ENCODE measurements around the gene CDKN2B-AS1. TPM values are rescaled to one million over a fixed set of nuclear protein-coding genes. Genes with fewer than 3 reads are reported as not detected.

CDKN2B-AS1 gene
- polyA plus RNA-seq, 1 donor (not counting 4 experiments of a cell fraction or from before 2014, with no cell fraction given) = 1.1 TPM

- H2AFZ ChIP-seq (ENCODE audit: control insufficient read depth, low read length) = peak overlapping the region; percentile 20
- dilution Hi-C loops (cut with MboI; ENCODE audit: extremely low pct_ligation_motif_present, low sequenced_read_pairs) = no loop called here
Observed at GRCh38 chr9:22005021-22005701, 10.6 kb downstream of the CDKN2B-AS1 start.

GRCh38 chr9:22005702-22006606 is 11.4 kb downstream of the CDKN2B-AS1 start:
- Histone ChIP-seq H4K20me1 (ENCODE audit: control insufficient read depth, extremely low read depth, insufficient read depth, low read length) (no peaks in the 10 kb centered on the region), H3K4me2 (ENCODE audit: control insufficient read depth, extremely low read depth, insufficient read depth, low read depth, low read length) (peak overlapping the region; percentile 68), H3K36me3 (ENCODE audit: control insufficient read depth in 2 of 2, extremely low read depth in 1 of 2, insufficient read depth in 2 of 2, low read length in 2 of 2) (peaks cover 0 to 2% of the 10 kb centered on the region in 2 experiments), H3K4me3 (ENCODE audit: control insufficient read depth in 2 of 3, extremely low read depth in 1 of 3, insufficient read depth in 2 of 3, low read depth in 1 of 3, low read length in 3 of 3) (peak overlapping the region; percentile 45 to 84 (median 65)), H3K4me1 (ENCODE audit: control insufficient read depth, extremely low read depth, insufficient read depth, low read length) (peaks cover 13% of the 10 kb centered on the region), H3K9ac (ENCODE audit: control insufficient read depth, extremely low read depth, insufficient read depth, low read length) (peak overlapping the region; percentile 49), H2AFZ (ENCODE audit: control insufficient read depth, low read length) (peak overlapping the region; percentile 20), H3K9me3 (ENCODE audit: control insufficient read depth, low read depth, low read length) (no peaks in the 10 kb centered on the region), H3K27ac (ENCODE audit: control insufficient read depth, insufficient read depth, low read length) (peak overlapping the region; percentile 32), H3K79me2 (ENCODE audit: control insufficient read depth, insufficient read depth, low read length) (peaks cover 24% of the 10 kb centered on the region), H3K27me3 (ENCODE audit: control insufficient read depth, extremely low read depth, insufficient read depth, low read length) (no peaks in the 10 kb centered on the region), H3K9me1 (ENCODE audit: control insufficient read depth, extremely low read depth, insufficient read depth, low read length) (no peaks in the 10 kb centered on the region)
- DNase-seq (ENCODE audit: low read depth, low spot score) (no peak), FAIRE-seq (peak; percentile 66)
- TF ChIP-seq CTCF (optimal IDR thresholded peaks at IDR 0.05 in 1 of 3, IDR thresholded peaks at IDR 0.05 in 1 of 3, conservative IDR thresholded peaks at IDR 0.05 in 1 of 3; ENCODE audit: extremely low read depth in 1 of 3, insufficient read depth in 2 of 3, low read length in 3 of 3) = no peak
- TF ChIP-seq EZH2 (IDR thresholded peaks at IDR 0.05; ENCODE audit: low read length) = no peak
- dilution Hi-C loops (cut with MboI; ENCODE audit: extremely low pct_ligation_motif_present, low sequenced_read_pairs) = no loop called here

More at GRCh38 chr9:22005021-22005701, 10.6 kb downstream of the CDKN2B-AS1 start:
- peak overlapping the region; percentile 49 for H3K9ac ChIP-seq (ENCODE audit: control insufficient read depth, extremely low read depth, insufficient read depth, low read length)
- H3K79me2 ChIP-seq (ENCODE audit: control insufficient read depth, insufficient read depth, low read length) = peaks cover 24% of the 10 kb centered on the region
- H3K27me3 ChIP-seq (ENCODE audit: control insufficient read depth, extremely low read depth, insufficient read depth, low read length) = no peaks in the 10 kb centered on the region
- no peaks in the 10 kb centered on the region for H3K9me3 ChIP-seq (ENCODE audit: control insufficient read depth, low read depth, low read length)
- DNase-seq (ENCODE audit: low read depth, low spot score) = no peak
- no peaks in the 10 kb centered on the region for H4K20me1 ChIP-seq (ENCODE audit: control insufficient read depth, extremely low read depth, insufficient read depth, low read length)
- H3K4me2 ChIP-seq (ENCODE audit: control insufficient read depth, extremely low read depth, insufficient read depth, low read depth, low read length) = peak overlapping the region; percentile 68
- H3K4me3 ChIP-seq (ENCODE audit: control insufficient read depth in 2 of 3, extremely low read depth in 1 of 3, insufficient read depth in 2 of 3, low read depth in 1 of 3, low read length in 3 of 3) = peak overlapping the region; percentile 9 to 65 (median 45)
- TF ChIP-seq CTCF (optimal IDR thresholded peaks at IDR 0.05 in 1 of 3, IDR thresholded peaks at IDR 0.05 in 1 of 3, conservative IDR thresholded peaks at IDR 0.05 in 1 of 3; ENCODE audit: extremely low read depth in 1 of 3, insufficient read depth in 2 of 3, low read length in 3 of 3) = peak; percentile 6 to 9 (median 8)
- TF ChIP-seq EZH2 (IDR thresholded peaks at IDR 0.05; ENCODE audit: low read length) = no peak
- peak; percentile 80 for FAIRE-seq
- peak overlapping the region; percentile 32 for H3K27ac ChIP-seq (ENCODE audit: control insufficient read depth, insufficient read depth, low read length)
- peaks cover 0 to 2% of the 10 kb centered on the region in 2 experiments for H3K36me3 ChIP-seq (ENCODE audit: control insufficient read depth in 2 of 2, extremely low read depth in 1 of 2, insufficient read depth in 2 of 2, low read length in 2 of 2)
- H3K9me1 ChIP-seq (ENCODE audit: control insufficient read depth, extremely low read depth, insufficient read depth, low read length) = no peaks in the 10 kb centered on the region
- peaks cover 13% of the 10 kb centered on the region for H3K4me1 ChIP-seq (ENCODE audit: control insufficient read depth, extremely low read depth, insufficient read depth, low read length)

Data from keratinocyte (primary cell).